HG03108 (cell line): ENCODE data around the gene LGALS13.

Source experiments
- ATAC-seq: cut with Tn5 transposase; IDR thresholded peaks from one replicate; pipeline ENCODE4 v1.9.1; 2021; ENCODE audit warnings: moderate library complexity; ENCODE audit not compliant: unreplicated experiment

The LGALS13 gene

GRCh38 chr19:39602224-39602623, at the start of gene LGALS13:
TSS of gene LGALS13 (plus strand) at chr19:39602524. CDS start at chr19:39602569, 45 bp downstream.
- ATAC-seq: no peak

- ATAC-seq: no peak
Measured at GRCh38 chr19:39553082-39553652, 49.2 kb upstream of the LGALS13 start.

GRCh38 chr19:39554701-39555311, 47.5 kb upstream of the LGALS13 start:
- no peak for ATAC-seq

- no peak for ATAC-seq
Measured at GRCh38 chr19:39555883-39556282, 46.4 kb upstream of the LGALS13 start.

- no peak for ATAC-seq
Measured at GRCh38 chr19:39557811-39558623, 44.3 kb upstream of the LGALS13 start.

- no peak for ATAC-seq
Measured at GRCh38 chr19:39558624-39559117, 43.7 kb upstream of the LGALS13 start.

GRCh38 chr19:39563408-39563807, 38.9 kb upstream of the LGALS13 start:
- ATAC-seq: no peak

- no peak for ATAC-seq
Measured at GRCh38 chr19:39566064-39566463, 36.3 kb upstream of the LGALS13 start.

GRCh38 chr19:39568604-39569003, 33.7 kb upstream of the LGALS13 start:
- ATAC-seq: no peak

GRCh38 chr19:39582442-39582841, 19.9 kb upstream of the LGALS13 start:
- ATAC-seq: no peak

GRCh38 chr19:39582891-39583625, 19.3 kb upstream of the LGALS13 start:
- ATAC-seq: no peak

- ATAC-seq: no peak
Measured at GRCh38 chr19:39587496-39587895, 14.8 kb upstream of the LGALS13 start.

- ATAC-seq: no peak
Measured at GRCh38 chr19:39588066-39588465, 14.3 kb upstream of the LGALS13 start.

GRCh38 chr19:39590265-39590664, 12.1 kb upstream of the LGALS13 start:
- ATAC-seq: no peak

GRCh38 chr19:39592381-39592780, 9.9 kb upstream of the LGALS13 start:
- ATAC-seq: no peak

GRCh38 chr19:39595950-39596349, 6.4 kb upstream of the LGALS13 start:
- no peak for ATAC-seq

- ATAC-seq: no peak
Measured at GRCh38 chr19:39596911-39597310, 5.4 kb upstream of the LGALS13 start.

- ATAC-seq: no peak
Measured at GRCh38 chr19:39599116-39599515, 3.2 kb upstream of the LGALS13 start.

- ATAC-seq: no peak
Measured at GRCh38 chr19:39603825-39604224, 1.5 kb downstream of the LGALS13 start.

GRCh38 chr19:39607021-39607420, 4.7 kb downstream of the LGALS13 start:
- no peak for ATAC-seq

GRCh38 chr19:39607561-39607960, 5.2 kb downstream of the LGALS13 start:
- ATAC-seq: no peak
